K562 (cell line): ENCODE results near the gene UBE2I. TPM values are rescaled to one million over a fixed set of nuclear protein-coding genes. Genes with fewer than 3 reads are reported as not detected.

Experiments
- CCNT2 ChIP-seq: IDR thresholded peaks from 2 replicates; pipeline ENCODE4 v1.6.1; 2011; ENCODE audit warnings: borderline replicate concordance, low read depth, mild to moderate bottlenecking, moderate library complexity, mixed read lengths, low read length; ENCODE audit not compliant: insufficient read length; ENCODE audit errors: extremely low read depth
- EWSR1 ChIP-seq: fragments of 450-650 bp; IDR thresholded peaks from 2 replicates; pipeline ENCODE4 v1.6.1; 2018; ENCODE audit warnings: borderline replicate concordance, mild to moderate bottlenecking, low read depth, moderate library complexity; ENCODE audit not compliant: partially characterized antibody
- FIP1L1 ChIP-seq: fragments of 200-400 bp; formaldehyde crosslinking; IDR thresholded peaks from 2 replicates; pipeline ENCODE4 v1.6.1; 2018; ENCODE audit warnings: mild to moderate bottlenecking, low read depth, low read length; ENCODE audit not compliant: poor library complexity, severe bottlenecking
- HCFC1 ChIP-seq: IDR thresholded peaks from 2 replicates; pipeline ENCODE4 v1.6.1; 2012; ENCODE audit warnings: low read depth, low read length, improper control_type of control experiment
- HINFP ChIP-seq: fragments of 450-650 bp; conservative IDR thresholded peaks from 2 replicates; pipeline ENCODE4 v1.6.1; 2016; ENCODE audit warnings: missing genetic modification characterization, low read depth, mild to moderate bottlenecking, control low read depth, missing compliant biosample characterization
- ILF3 ChIP-seq: fragments of 450-650 bp; IDR thresholded peaks from 2 replicates; pipeline ENCODE4 v1.6.1; 2018; ENCODE audit warnings: antibody characterized with exemption, mild to moderate bottlenecking, moderate library complexity, borderline replicate concordance
- PCBP1 ChIP-seq: fragments of 200-400 bp; formaldehyde crosslinking; IDR thresholded peaks from 2 replicates; pipeline ENCODE4 v1.6.1; 2018; ENCODE audit warnings: mild to moderate bottlenecking, low read depth, low read length; ENCODE audit not compliant: poor library complexity, severe bottlenecking
- RBFOX2 ChIP-seq: fragments of 200-400 bp; formaldehyde crosslinking; IDR thresholded peaks from 2 replicates; pipeline ENCODE4 v1.6.1; 2017; ENCODE audit warnings: low read depth, mild to moderate bottlenecking, low read length, moderate library complexity
- SNRNP70 ChIP-seq: fragments of 200-400 bp; formaldehyde crosslinking; optimal IDR thresholded peaks from 2 replicates; pipeline ENCODE3; 2017; ENCODE audit warnings: low read depth, low read length
- THRAP3 ChIP-seq: fragments of 450-650 bp; IDR thresholded peaks from 2 replicates; pipeline ENCODE4 v1.6.1; 2016; ENCODE audit warnings: mild to moderate bottlenecking, inconsistent platforms, borderline replicate concordance
- ZNF444 ChIP-seq: fragments of 250-450 bp; sonication (Bioruptor Pico); IDR thresholded peaks from 2 replicates; pipeline ENCODE4 v1.4.0; 2020; ENCODE audit warnings: mild to moderate bottlenecking, moderate library complexity
- ZNF561 ChIP-seq: fragments of 450-650 bp; formaldehyde crosslinking; conservative IDR thresholded peaks from 2 replicates; pipeline ENCODE4 v1.4.0; 2020; ENCODE audit warnings: mild to moderate bottlenecking, moderate library complexity
- ZNF785 ChIP-seq: fragments of 250-450 bp; sonication (Bioruptor Pico); IDR thresholded peaks from 2 replicates; pipeline ENCODE4 v1.4.0; 2020; ENCODE audit warnings: mild to moderate bottlenecking
- polyA plus RNA-seq, 8 experiments: library from polyadenylated mRNA; depleted of rRNA in 4 of 8; stranded (reverse) in 5 of 8; unstranded in 3 of 8; fragments of >200 nt; fragmentation: Nextera tagmentation in 2 of 8; fragmentation: Illumina TruSeq in 1 of 8; extraction: Ambion mirVana in 2 of 8; extraction: Trizol in 1 of 8; gene quantifications; 2 replicates each; pipeline versions ENCODE4 v1.2.1 to v1.2.3, GENCODE V29; 2011 to 2014; ENCODE audit warnings: inconsistent platforms in 1 of 8, missing spikeins in 1 of 8
- total RNA-seq, 7 experiments: library from RNA; depleted of rRNA in 6 of 7; stranded (reverse); fragments of >200 nt in 6 of 7; fragmentation: Illumina TruSeq in 2 of 7; extraction: Trizol in 2 of 7; gene quantifications; 2 replicates each; pipeline versions ENCODE4 v1.2.1 to v1.2.3, GENCODE V29; 2011 to 2021; ENCODE audit warnings: low replicate concordance in 1 of 7
- TF ChIP-seq, protein P1 (sequence below): fragments of 450-650 bp; IDR thresholded peaks from 2 replicates; pipeline ENCODE4 v1.6.1; 2016; ENCODE audit warnings: mild to moderate bottlenecking, moderate library complexity

Gene UBE2I
- total and polyA plus RNA-seq, 9 of the 15 experiments (the other 6 are each of a cell fraction or from before 2014, with no cell fraction given) = 36.6 to 254 (median 104) TPM

- TF ChIP-seq, protein P1, sequence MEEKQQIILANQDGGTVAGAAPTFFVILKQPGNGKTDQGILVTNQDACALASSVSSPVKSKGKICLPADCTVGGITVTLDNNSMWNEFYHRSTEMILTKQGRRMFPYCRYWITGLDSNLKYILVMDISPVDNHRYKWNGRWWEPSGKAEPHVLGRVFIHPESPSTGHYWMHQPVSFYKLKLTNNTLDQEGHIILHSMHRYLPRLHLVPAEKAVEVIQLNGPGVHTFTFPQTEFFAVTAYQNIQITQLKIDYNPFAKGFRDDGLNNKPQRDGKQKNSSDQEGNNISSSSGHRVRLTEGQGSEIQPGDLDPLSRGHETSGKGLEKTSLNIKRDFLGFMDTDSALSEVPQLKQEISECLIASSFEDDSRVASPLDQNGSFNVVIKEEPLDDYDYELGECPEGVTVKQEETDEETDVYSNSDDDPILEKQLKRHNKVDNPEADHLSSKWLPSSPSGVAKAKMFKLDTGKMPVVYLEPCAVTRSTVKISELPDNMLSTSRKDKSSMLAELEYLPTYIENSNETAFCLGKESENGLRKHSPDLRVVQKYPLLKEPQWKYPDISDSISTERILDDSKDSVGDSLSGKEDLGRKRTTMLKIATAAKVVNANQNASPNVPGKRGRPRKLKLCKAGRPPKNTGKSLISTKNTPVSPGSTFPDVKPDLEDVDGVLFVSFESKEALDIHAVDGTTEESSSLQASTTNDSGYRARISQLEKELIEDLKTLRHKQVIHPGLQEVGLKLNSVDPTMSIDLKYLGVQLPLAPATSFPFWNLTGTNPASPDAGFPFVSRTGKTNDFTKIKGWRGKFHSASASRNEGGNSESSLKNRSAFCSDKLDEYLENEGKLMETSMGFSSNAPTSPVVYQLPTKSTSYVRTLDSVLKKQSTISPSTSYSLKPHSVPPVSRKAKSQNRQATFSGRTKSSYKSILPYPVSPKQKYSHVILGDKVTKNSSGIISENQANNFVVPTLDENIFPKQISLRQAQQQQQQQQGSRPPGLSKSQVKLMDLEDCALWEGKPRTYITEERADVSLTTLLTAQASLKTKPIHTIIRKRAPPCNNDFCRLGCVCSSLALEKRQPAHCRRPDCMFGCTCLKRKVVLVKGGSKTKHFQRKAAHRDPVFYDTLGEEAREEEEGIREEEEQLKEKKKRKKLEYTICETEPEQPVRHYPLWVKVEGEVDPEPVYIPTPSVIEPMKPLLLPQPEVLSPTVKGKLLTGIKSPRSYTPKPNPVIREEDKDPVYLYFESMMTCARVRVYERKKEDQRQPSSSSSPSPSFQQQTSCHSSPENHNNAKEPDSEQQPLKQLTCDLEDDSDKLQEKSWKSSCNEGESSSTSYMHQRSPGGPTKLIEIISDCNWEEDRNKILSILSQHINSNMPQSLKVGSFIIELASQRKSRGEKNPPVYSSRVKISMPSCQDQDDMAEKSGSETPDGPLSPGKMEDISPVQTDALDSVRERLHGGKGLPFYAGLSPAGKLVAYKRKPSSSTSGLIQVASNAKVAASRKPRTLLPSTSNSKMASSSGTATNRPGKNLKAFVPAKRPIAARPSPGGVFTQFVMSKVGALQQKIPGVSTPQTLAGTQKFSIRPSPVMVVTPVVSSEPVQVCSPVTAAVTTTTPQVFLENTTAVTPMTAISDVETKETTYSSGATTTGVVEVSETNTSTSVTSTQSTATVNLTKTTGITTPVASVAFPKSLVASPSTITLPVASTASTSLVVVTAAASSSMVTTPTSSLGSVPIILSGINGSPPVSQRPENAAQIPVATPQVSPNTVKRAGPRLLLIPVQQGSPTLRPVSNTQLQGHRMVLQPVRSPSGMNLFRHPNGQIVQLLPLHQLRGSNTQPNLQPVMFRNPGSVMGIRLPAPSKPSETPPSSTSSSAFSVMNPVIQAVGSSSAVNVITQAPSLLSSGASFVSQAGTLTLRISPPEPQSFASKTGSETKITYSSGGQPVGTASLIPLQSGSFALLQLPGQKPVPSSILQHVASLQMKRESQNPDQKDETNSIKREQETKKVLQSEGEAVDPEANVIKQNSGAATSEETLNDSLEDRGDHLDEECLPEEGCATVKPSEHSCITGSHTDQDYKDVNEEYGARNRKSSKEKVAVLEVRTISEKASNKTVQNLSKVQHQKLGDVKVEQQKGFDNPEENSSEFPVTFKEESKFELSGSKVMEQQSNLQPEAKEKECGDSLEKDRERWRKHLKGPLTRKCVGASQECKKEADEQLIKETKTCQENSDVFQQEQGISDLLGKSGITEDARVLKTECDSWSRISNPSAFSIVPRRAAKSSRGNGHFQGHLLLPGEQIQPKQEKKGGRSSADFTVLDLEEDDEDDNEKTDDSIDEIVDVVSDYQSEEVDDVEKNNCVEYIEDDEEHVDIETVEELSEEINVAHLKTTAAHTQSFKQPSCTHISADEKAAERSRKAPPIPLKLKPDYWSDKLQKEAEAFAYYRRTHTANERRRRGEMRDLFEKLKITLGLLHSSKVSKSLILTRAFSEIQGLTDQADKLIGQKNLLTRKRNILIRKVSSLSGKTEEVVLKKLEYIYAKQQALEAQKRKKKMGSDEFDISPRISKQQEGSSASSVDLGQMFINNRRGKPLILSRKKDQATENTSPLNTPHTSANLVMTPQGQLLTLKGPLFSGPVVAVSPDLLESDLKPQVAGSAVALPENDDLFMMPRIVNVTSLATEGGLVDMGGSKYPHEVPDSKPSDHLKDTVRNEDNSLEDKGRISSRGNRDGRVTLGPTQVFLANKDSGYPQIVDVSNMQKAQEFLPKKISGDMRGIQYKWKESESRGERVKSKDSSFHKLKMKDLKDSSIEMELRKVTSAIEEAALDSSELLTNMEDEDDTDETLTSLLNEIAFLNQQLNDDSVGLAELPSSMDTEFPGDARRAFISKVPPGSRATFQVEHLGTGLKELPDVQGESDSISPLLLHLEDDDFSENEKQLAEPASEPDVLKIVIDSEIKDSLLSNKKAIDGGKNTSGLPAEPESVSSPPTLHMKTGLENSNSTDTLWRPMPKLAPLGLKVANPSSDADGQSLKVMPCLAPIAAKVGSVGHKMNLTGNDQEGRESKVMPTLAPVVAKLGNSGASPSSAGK = no peak
- TF ChIP-seq RBFOX2 (0 out of 2 replicates have a peak, but pooled peaks have one; percentile 35), PCBP1 (no peak), ZNF785 (no peak), ZNF444 (CRISPR knock-in tag) (no peak), HINFP (tag) (no peak), CCNT2 (peak; percentile 27), ZNF561 (CRISPR knock-in tag) (no peak), HCFC1 (no peak), EWSR1 (no peak), ILF3 (0 out of 2 replicates have a peak, but pooled peaks have one; percentile 55), SNRNP70 (no peak), THRAP3 (0 out of 2 replicates have a peak, but pooled peaks have one; percentile 13), FIP1L1 (peak; percentile 42)
These were observed 16.4 kb downstream of the UBE2I start (continued) for GRCh38 chr16:1325673-1326371.
